Natural killer cell (primary cell): ENCODE measurements around the gene SUPT20HL1. TPM values are rescaled to one million over a fixed set of nuclear protein-coding genes. Genes with fewer than 3 reads are reported as not detected.
"Not testable (repeated sequence)": the region's sequence is repeated elsewhere in the genome, so short reads cannot be mapped to it uniquely, and the experiment has no call there.

Experiments used
- ATAC-seq, 3 donors: fragments of 150-1000 bp in 2 of 3; fragments of 200-7000 bp in 1 of 3; cut with Tn5 transposase; 1 replicate in 1 of 3; 2 replicates in 2 of 3; pipeline ENCODE4 v1.10.0; 2021; ENCODE audit warnings: mild to moderate bottlenecking in 2 of 3, moderate library complexity in 2 of 3
- DNase-seq, 2 donors: peaks; one replicate each; pipeline versions ENCODE4 v3.0.0 to v3.0.0-alpha.2; 2013 to 2021; ENCODE audit warnings: mixed read lengths in 1 of 2
- H3K27ac ChIP-seq: one replicate; pipeline ENCODE4 v1.5.1; 2013; ENCODE audit warnings: mild to moderate bottlenecking, low read length
- H3K27me3 ChIP-seq: one replicate; pipeline ENCODE4 v1.6.1; 2013; ENCODE audit warnings: low read length; ENCODE audit not compliant: control insufficient read depth, insufficient read depth
- H3K36me3 ChIP-seq: one replicate; pipeline ENCODE4 v1.6.1; 2013; ENCODE audit warnings: low read length; ENCODE audit not compliant: control insufficient read depth, insufficient read depth
- H3K4me1 ChIP-seq: one replicate; pipeline ENCODE4 v1.6.1; 2013; ENCODE audit warnings: low read length; ENCODE audit not compliant: control insufficient read depth, insufficient read depth
- H3K4me3 ChIP-seq: one replicate; pipeline ENCODE4 v1.5.1; 2013; ENCODE audit warnings: low read length
- H3K9me3 ChIP-seq: one replicate; pipeline ENCODE4 v1.6.1; 2013; ENCODE audit warnings: low read length; ENCODE audit not compliant: control insufficient read depth, insufficient read depth
- H3K27ac Mint-ChIP-seq, 2 donors: one replicate each; pipeline ENCODE4 v1.8.0; 2022; ENCODE audit warnings: mild to moderate bottlenecking in 2 of 2, mixed read lengths in 2 of 2, moderate library complexity in 1 of 2
- H3K27me3 Mint-ChIP-seq, 2 donors: one replicate each; pipeline ENCODE4 v1.8.0; 2022; ENCODE audit warnings: low read depth in 2 of 2, mixed read lengths in 2 of 2
- H3K36me3 Mint-ChIP-seq: one replicate; pipeline ENCODE4 v1.8.0; 2022; ENCODE audit warnings: mixed read lengths
- H3K4me1 Mint-ChIP-seq, 2 donors: one replicate each; pipeline ENCODE4 v1.8.0; 2022; ENCODE audit warnings: mixed read lengths in 2 of 2
- H3K4me3 Mint-ChIP-seq: one replicate; pipeline ENCODE4 v1.8.0; 2022; ENCODE audit warnings: mild to moderate bottlenecking, moderate library complexity, mixed read lengths
- H3K9me3 Mint-ChIP-seq, 2 donors: one replicate each; pipeline ENCODE4 v1.8.0; 2022; ENCODE audit warnings: mixed read lengths in 2 of 2
- CTCF ChIP-seq: fragments of 200-600 bp; IDR thresholded peaks from one replicate; pipeline ENCODE4 v1.8.0; 2022; ENCODE audit warnings: antibody characterized with exemption
- WGBS: methylation state at CpG from one replicate; pipeline ENCODE4 v1.1.7; 2013; ENCODE audit warnings: missing lambda C conversion rate; ENCODE audit not compliant: insufficient coverage; 5-methylcytosine and 5-hydroxymethylcytosine counted together
- intact Hi-C: fragments of 100-400 bp; cut with micrococcal nuclease; formaldehyde crosslinking; loops from one replicate; pipeline ENCODE4 v1.14.2; 2022
- total RNA-seq, 4 donors: library from RNA; stranded (reverse); fragments of 120-200 nt in 1 of 4; gene quantifications; one replicate each; pipeline versions ENCODE4 v1.2.3 to v1.2.4, GENCODE V29; 2013 to 2022

Gene SUPT20HL1
- total RNA-seq: not detected
- total RNA-seq (2013): not detected

DNA sequence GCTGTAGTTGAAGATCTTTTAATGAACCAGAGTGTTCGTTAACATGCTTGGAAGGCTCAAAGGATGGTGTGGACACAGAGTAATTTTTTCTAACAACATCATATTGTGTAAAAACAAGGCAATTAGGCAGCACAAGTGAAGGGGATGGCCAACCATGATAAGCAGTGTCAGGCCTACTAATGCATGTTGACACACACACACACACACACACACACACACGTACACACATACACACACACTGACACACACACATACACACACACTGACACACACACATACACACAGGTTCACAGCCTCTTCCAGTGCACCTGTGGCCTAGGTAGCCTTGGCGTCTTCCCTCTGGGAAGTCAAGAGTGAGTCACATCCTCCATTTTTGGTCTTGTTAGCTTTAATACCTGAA, at the start of gene SUPT20HL1:
SUPT20HL1 (plus strand) TSS at position 368 of the 400 bp plus-strand sequence. CDS start 2,122 bp downstream, outside the sequence.
- H3K4me3 ChIP-seq: no peak within 1 kb of the TSS
- H3K27ac ChIP-seq: no peak within 1 kb of the TSS
- H3K36me3 ChIP-seq: no peaks in the 10 kb centered on the region
- H3K9me3 ChIP-seq: no peaks in the 10 kb centered on the region
- Mint-ChIP-seq H3K4me3 (no peak within 1 kb of the TSS), H3K27ac (no peak within 1 kb of the TSS), H3K4me1 (no peaks in the 10 kb centered on the region), H3K36me3 (no peaks in the 10 kb centered on the region), H3K27me3 (no peaks in the 10 kb centered on the region), H3K9me3 (no peaks in the 10 kb centered on the region)
- no peaks in the 10 kb centered on the region for H3K4me1 ChIP-seq
- 91% methylated on average over 2 of the region's 3 CpGs for WGBS
- intact Hi-C loops: no loop called here
- no peak for TF ChIP-seq CTCF
- H3K27me3 ChIP-seq: no peaks in the 10 kb centered on the region
- DNase-seq (no peak), ATAC-seq (no peak)

DNA sequence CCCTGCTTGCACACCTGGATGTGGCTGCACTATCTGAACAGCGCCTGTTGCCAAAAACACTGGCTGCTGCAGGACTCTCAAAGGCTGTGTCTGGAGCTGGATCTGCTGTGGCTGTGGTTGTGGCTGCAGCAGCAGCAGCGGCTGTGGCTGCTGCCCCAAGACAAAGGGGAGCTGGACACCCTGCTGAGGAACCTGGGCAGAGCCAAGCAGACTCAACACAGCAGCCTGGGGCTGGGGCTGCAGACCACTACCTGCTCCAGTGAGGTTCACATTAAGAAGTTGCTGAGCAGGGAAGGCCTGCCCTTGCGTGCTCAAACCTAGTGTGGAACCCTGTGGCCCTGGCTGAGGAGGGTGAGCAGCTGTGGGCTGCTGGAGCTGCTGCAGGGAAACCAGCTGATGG, 49.5 kb upstream of the SUPT20HL1 start:
- ATAC-seq, H3K4me1 ChIP-seq, H3K4me1 Mint-ChIP-seq, H3K9me3 ChIP-seq, DNase-seq, H3K4me3 Mint-ChIP-seq, H3K9me3 Mint-ChIP-seq, H3K36me3 Mint-ChIP-seq, H3K4me3 ChIP-seq, H3K27ac ChIP-seq, H3K27me3 ChIP-seq, intact Hi-C loops, H3K27ac Mint-ChIP-seq, H3K36me3 ChIP-seq: not testable (repeated sequence)
- 54% methylated on average over 3 of the region's 3 CpGs for WGBS
- peaks cover 0 to 21% of the 10 kb centered on the region in 2 donors for H3K27me3 Mint-ChIP-seq

DNA sequence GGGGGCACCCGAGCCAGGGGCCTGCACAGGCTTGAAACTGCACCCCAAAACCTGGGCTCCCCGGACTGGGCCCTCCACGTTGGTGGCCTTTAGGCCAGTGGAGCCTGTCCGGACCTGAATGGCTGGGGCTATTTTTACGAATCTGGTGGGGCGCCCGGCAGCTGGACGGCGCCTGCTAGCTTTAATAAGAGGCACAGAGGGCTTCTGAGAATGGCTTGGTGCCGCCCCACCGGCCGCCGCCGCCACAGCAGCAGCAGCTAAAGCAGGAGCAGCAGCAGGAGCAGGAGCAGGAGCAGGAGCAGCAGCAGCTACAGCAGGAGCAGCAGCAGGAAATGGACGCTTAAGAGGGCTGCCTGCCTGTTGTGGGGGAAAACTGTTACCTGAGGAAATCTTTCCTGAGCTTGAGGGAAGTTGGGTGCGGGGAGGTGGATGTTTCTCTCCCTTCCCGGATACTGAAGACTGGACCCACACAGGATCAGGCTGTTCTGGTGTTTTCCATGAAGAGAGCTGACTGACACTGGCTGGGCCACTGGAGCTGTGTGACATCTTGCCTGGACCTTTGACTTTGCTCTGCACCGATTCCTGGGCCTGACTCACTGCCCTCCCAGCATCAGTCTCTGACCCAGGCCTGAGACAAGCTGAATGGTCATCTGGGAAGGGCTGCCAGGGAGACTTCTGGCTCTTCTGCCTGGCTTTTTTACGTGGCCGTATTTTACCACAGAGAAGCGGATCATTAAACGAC, 48.8 kb upstream of the SUPT20HL1 start:
- H3K4me1 ChIP-seq, H3K36me3 ChIP-seq, H3K36me3 Mint-ChIP-seq, H3K4me3 Mint-ChIP-seq, H3K27me3 ChIP-seq, H3K27ac ChIP-seq, DNase-seq, H3K4me1 Mint-ChIP-seq, ATAC-seq, intact Hi-C loops, H3K9me3 ChIP-seq, H3K4me3 ChIP-seq, H3K27ac Mint-ChIP-seq, H3K9me3 Mint-ChIP-seq: not testable (repeated sequence)
- peaks cover 0 to 16% of the 10 kb centered on the region in 2 donors for H3K27me3 Mint-ChIP-seq
- 92% methylated on average over 18 of the region's 22 CpGs for WGBS

DNA sequence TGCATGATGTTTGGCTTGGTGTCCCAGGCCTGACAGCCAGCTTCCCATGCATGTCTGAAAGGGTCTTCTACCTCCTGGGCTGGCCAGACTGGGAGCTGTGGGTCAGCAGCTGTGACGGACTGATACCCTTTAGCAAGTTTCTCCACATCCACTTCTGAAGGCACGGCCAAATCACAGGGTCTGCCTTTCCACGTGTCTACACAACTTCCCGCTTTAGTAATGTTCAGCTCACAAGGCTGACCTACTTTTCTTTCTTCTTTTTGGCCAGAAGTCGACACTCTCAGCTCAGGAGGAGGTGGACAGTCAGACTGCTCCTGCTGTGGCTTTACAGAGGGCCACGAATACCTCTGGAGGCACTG, 48.2 kb upstream of the SUPT20HL1 start:
- H3K27ac ChIP-seq, H3K4me1 Mint-ChIP-seq, H3K36me3 Mint-ChIP-seq, H3K27me3 ChIP-seq, H3K4me3 ChIP-seq, H3K36me3 ChIP-seq, H3K4me1 ChIP-seq, H3K4me3 Mint-ChIP-seq, intact Hi-C loops, DNase-seq, H3K27ac Mint-ChIP-seq, H3K9me3 Mint-ChIP-seq, H3K9me3 ChIP-seq: not testable (repeated sequence)
- ATAC-seq: peak in 1 of 3 donors; percentile 18
- 60% methylated on average over 3 of the region's 6 CpGs for WGBS
- H3K27me3 Mint-ChIP-seq: peaks cover 0 to 10% of the 10 kb centered on the region in 2 donors

- H3K4me3 Mint-ChIP-seq: no peak within 1 kb of the TSS
Measured at GRCh38 chrX:24314019-24314635, 46.3 kb upstream of the SUPT20HL1 start, which contains the start of gene SUPT20HL2. TSS of gene SUPT20HL2 (minus strand) at chrX:24314069. CDS start at chrX:24313315, 754 bp downstream.

More at GRCh38 chrX:24314019-24314635, 46.3 kb upstream of the SUPT20HL1 start, which contains the start of gene SUPT20HL2:
- no peak within 1 kb of the TSS for H3K27ac Mint-ChIP-seq
- intact Hi-C loops: no loop called here
- no peak for TF ChIP-seq CTCF
- Histone ChIP-seq H3K4me3 (no peak within 1 kb of the TSS), H3K36me3 (no peaks in the 10 kb centered on the region), H3K9me3 (no peaks in the 10 kb centered on the region), H3K27ac (no peak within 1 kb of the TSS), H3K4me1 (no peaks in the 10 kb centered on the region), H3K27me3 (no peaks in the 10 kb centered on the region)
- no peaks in the 10 kb centered on the region for H3K36me3 Mint-ChIP-seq
- DNase-seq: no peak
- H3K9me3 Mint-ChIP-seq: no peaks in the 10 kb centered on the region
- H3K4me1 Mint-ChIP-seq: no peaks in the 10 kb centered on the region
- 96% methylated on average over 36 of the region's 39 CpGs for WGBS
- H3K27me3 Mint-ChIP-seq: no peaks in the 10 kb centered on the region
- ATAC-seq: no peak
